GM23338 (cell line): ENCODE measurements around the gene C1orf216. TPM values are rescaled to one million over a fixed set of nuclear protein-coding genes. Genes with fewer than 3 reads are reported as not detected.

Source experiments
- ATAC-seq: fragments of 200-7000 bp; cut with Tn5 transposase; 3 replicates; pipeline ENCODE4 v1.9.1; 2020
- DNase-seq: peaks from one replicate; pipeline ENCODE4 v3.0.0-alpha.2; 2015; ENCODE audit warnings: low spot score
- H2AFZ ChIP-seq: fragments of 200-600 bp; sonication (generic); 2 replicates; pipeline ENCODE4 v1.8.0; 2016; ENCODE audit warnings: antibody characterized with exemption, mild to moderate bottlenecking, moderate library complexity
- H3F3A ChIP-seq: fragments of 200-600 bp; sonication (generic); replicated peaks from 2 replicates; pipeline ENCODE4 v1.8.0; 2017; ENCODE audit warnings: antibody characterized with exemption, mixed run types, low read depth
- H3K27ac ChIP-seq: fragments of 200-600 bp; sonication (generic); 2 replicates; pipeline ENCODE4 v1.6.1; 2016; ENCODE audit warnings: low read depth
- H3K27me3 ChIP-seq: fragments of 200-600 bp; sonication (generic); 2 replicates; pipeline ENCODE4 v1.8.0; 2016; ENCODE audit warnings: mild to moderate bottlenecking, mixed run types, moderate library complexity; ENCODE audit not compliant: insufficient read depth
- H3K36me3 ChIP-seq: fragments of 200-600 bp; sonication (generic); 2 replicates; pipeline ENCODE4 v1.8.0; 2016; ENCODE audit warnings: mild to moderate bottlenecking; ENCODE audit not compliant: insufficient read depth
- H3K4me1 ChIP-seq: fragments of 200-600 bp; sonication (generic); 2 replicates; pipeline ENCODE4 v1.8.0; 2016; ENCODE audit warnings: mild to moderate bottlenecking, moderate library complexity; ENCODE audit not compliant: insufficient read depth
- H3K4me2 ChIP-seq: fragments of 200-600 bp; sonication (generic); 2 replicates; pipeline ENCODE4 v1.7.1; 2017; ENCODE audit warnings: mixed run types
- H3K4me3 ChIP-seq: fragments of 200-600 bp; sonication (generic); 2 replicates; pipeline ENCODE4 v1.6.1; 2016; ENCODE audit warnings: mixed run types
- H3K79me2 ChIP-seq: fragments of 200-600 bp; sonication (generic); replicated peaks from 2 replicates; pipeline ENCODE4 v1.8.0; 2017; ENCODE audit warnings: mild to moderate bottlenecking; ENCODE audit not compliant: insufficient read depth
- H3K9me2 ChIP-seq: fragments of 200-600 bp; sonication (generic); 2 replicates; pipeline ENCODE4 v1.8.0; 2017; ENCODE audit not compliant: insufficient read depth
- H4K20me1 ChIP-seq: fragments of 200-600 bp; sonication (generic); replicated peaks from 2 replicates; pipeline ENCODE4 v1.8.0; 2017; ENCODE audit warnings: mild to moderate bottlenecking; ENCODE audit not compliant: insufficient read depth
- H3K27ac Mint-ChIP-seq: 2 replicates; pipeline ENCODE4 v1.8.0; 2020; ENCODE audit warnings: inconsistent platforms, mild to moderate bottlenecking, moderate library complexity, mixed read lengths
- H3K27me3 Mint-ChIP-seq: 3 replicates; pipeline ENCODE4 v1.8.0; 2022; ENCODE audit warnings: low read depth, mild to moderate bottlenecking, moderate library complexity, mixed read lengths, inconsistent platforms; ENCODE audit not compliant: insufficient read depth, poor library complexity
- H3K36me3 Mint-ChIP-seq: 3 replicates; pipeline ENCODE4 v1.8.0; 2021; ENCODE audit warnings: low read depth, mild to moderate bottlenecking, inconsistent platforms, moderate library complexity, mixed read lengths
- H3K4me1 Mint-ChIP-seq: 3 replicates; pipeline ENCODE4 v1.8.0; 2020; ENCODE audit warnings: mild to moderate bottlenecking, inconsistent platforms, mixed read lengths
- H3K4me3 Mint-ChIP-seq: 3 replicates; pipeline ENCODE4 v1.8.0; 2021; ENCODE audit warnings: moderate library complexity, mild to moderate bottlenecking, inconsistent platforms, mixed read lengths
- H3K9me3 Mint-ChIP-seq: 3 replicates; pipeline ENCODE4 v1.8.0; 2020; ENCODE audit warnings: moderate library complexity, mild to moderate bottlenecking, inconsistent platforms, mixed read lengths
- EZH2 ChIP-seq: fragments of 200-600 bp; sonication (generic); IDR thresholded peaks from one replicate; pipeline ENCODE4 v1.8.0; 2017; ENCODE audit warnings: antibody characterized with exemption, mild to moderate bottlenecking, low read depth; ENCODE audit not compliant: unreplicated experiment
- EZH2phosphoT487 ChIP-seq: fragments of 200-600 bp; sonication (generic); IDR thresholded peaks from one replicate; pipeline ENCODE4 v1.8.1; 2018; ENCODE audit warnings: antibody characterized with exemption; ENCODE audit not compliant: unreplicated experiment
- POLR2AphosphoS5 ChIP-seq: IDR thresholded peaks from 2 replicates; pipeline ENCODE4 v1.6.1; 2016; ENCODE audit warnings: antibody characterized with exemption, low read depth
- STAT1 ChIP-seq: IDR thresholded peaks from one replicate; pipeline ENCODE4 v1.6.1; 2016; ENCODE audit warnings: antibody characterized with exemption; ENCODE audit not compliant: unreplicated experiment
- ZNF114 ChIP-seq: fragments of 250-450 bp; sonication (Bioruptor Pico); IDR thresholded peaks from 2 replicates; pipeline ENCODE4 v1.5.0; 2020; ENCODE audit warnings: mild to moderate bottlenecking, moderate library complexity
- ZNF331 ChIP-seq: fragments of 250-450 bp; sonication (Bioruptor Pico); IDR thresholded peaks from 2 replicates; pipeline ENCODE4 v1.5.0; 2020; ENCODE audit warnings: low read depth, mild to moderate bottlenecking, moderate library complexity
- polyA plus RNA-seq: library from polyadenylated mRNA; unstranded; fragments of >200 nt; fragmentation: Nextera tagmentation; extraction: Ambion mirVana; gene quantifications from 2 replicates; pipeline ENCODE4 v1.2.1, GENCODE V29; 2016
- total RNA-seq: library from RNA; depleted of rRNA; stranded (reverse); fragments of >200 nt; shearing (Covaris generic); gene quantifications from 2 replicates; pipeline ENCODE4 v1.2.3, GENCODE V29; 2014
- TF ChIP-seq, protein P1 (sequence below): IDR thresholded peaks from one replicate; pipeline ENCODE4 v1.6.1; 2018; ENCODE audit warnings: antibody characterized with exemption; ENCODE audit not compliant: unreplicated experiment

Gene C1orf216
- total and polyA plus RNA-seq, 2 experiments from 2014 or later, result 4.7 to 21.5 TPM

DNA sequence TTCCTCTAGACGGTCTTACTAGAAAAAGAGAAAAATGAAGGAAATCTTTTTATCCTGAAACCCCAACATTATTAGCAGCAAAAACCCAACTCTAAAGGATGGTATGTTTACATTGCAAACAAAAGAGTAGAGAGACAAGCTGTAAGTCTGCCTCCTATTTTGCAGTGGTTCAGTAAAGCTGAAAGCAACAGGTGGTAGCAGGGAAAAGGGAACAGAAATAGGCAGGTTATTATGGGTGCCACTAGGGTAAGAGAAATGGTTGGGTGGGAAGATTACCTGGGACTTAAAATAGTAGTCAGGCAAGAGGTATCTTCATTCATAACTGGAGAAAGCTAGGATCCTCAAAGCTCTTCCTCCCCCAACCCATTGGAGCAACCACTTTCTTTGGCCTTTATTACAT lies 37.4 kb upstream of the C1orf216 start:
- Mint-ChIP-seq H3K36me3 (peaks cover 36% of the 10 kb centered on the region), H3K27ac (no peak overlapping the region)

DNA sequence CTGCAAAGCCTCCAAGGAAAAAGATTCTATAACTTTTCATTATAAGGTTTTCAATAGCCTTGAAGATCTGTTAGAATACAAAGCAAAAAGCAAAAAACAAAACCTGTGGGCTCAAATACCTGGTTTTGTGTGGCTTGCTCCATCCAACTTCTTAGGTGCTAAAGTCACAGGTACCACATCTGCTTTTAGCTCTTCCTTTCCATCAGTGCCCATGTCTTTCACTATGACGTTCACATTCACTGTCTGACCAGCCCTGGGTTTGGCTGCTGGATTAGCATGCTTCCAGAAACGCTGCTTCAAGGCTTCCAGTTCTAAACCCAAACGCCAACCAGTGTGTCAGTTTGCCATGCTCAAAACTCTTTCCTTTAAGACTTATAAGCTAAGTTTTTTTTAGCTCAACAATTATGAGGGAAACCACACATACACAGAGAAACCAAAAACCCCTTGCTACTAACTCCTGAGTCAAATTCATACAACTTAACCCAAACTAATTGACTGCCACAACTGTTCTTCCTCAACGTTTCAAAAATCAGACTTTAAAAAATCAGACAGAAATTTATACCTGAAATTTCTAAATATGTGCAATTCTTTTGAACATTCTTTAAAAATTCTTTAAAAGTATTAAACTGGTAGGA lies 35.1 kb upstream of the C1orf216 start:
- H3K4me2 ChIP-seq, result no peak overlapping the region
- Mint-ChIP-seq H3K9me3 (no peaks in the 10 kb centered on the region), H3K27ac (no peak overlapping the region), H3K4me1 (no peaks in the 10 kb centered on the region), H3K27me3 (no peaks in the 10 kb centered on the region), H3K36me3 (peaks cover 28% of the 10 kb centered on the region), H3K4me3 (no peak overlapping the region)
- no peaks in the 10 kb centered on the region; the same call in 1 of the 2 replicates for H3K79me2 ChIP-seq
- no peak for ATAC-seq
- H3K4me3 ChIP-seq, result no peak overlapping the region
- no peak for DNase-seq
- peaks cover 29% of the 10 kb centered on the region; the same call in 1 of the 2 replicates for H3K36me3 ChIP-seq
- no peak overlapping the region for H2AFZ ChIP-seq
- H3K27me3 ChIP-seq, result no peaks in the 10 kb centered on the region
- H4K20me1 ChIP-seq, result peaks cover 23% of the 10 kb centered on the region
- H3F3A ChIP-seq, result no peaks in the 10 kb centered on the region
- no peak overlapping the region for H3K27ac ChIP-seq
- H3K4me1 ChIP-seq, result no peaks in the 10 kb centered on the region
- no peaks in the 10 kb centered on the region for H3K9me2 ChIP-seq
- TF ChIP-seq ZNF331 (CRISPR knock-in tag) (no peak), ZNF114 (CRISPR knock-in tag) (no peak), EZH2phosphoT487 (no peak), EZH2 (no peak), STAT1 (no peak)
- TF ChIP-seq, protein P1, sequence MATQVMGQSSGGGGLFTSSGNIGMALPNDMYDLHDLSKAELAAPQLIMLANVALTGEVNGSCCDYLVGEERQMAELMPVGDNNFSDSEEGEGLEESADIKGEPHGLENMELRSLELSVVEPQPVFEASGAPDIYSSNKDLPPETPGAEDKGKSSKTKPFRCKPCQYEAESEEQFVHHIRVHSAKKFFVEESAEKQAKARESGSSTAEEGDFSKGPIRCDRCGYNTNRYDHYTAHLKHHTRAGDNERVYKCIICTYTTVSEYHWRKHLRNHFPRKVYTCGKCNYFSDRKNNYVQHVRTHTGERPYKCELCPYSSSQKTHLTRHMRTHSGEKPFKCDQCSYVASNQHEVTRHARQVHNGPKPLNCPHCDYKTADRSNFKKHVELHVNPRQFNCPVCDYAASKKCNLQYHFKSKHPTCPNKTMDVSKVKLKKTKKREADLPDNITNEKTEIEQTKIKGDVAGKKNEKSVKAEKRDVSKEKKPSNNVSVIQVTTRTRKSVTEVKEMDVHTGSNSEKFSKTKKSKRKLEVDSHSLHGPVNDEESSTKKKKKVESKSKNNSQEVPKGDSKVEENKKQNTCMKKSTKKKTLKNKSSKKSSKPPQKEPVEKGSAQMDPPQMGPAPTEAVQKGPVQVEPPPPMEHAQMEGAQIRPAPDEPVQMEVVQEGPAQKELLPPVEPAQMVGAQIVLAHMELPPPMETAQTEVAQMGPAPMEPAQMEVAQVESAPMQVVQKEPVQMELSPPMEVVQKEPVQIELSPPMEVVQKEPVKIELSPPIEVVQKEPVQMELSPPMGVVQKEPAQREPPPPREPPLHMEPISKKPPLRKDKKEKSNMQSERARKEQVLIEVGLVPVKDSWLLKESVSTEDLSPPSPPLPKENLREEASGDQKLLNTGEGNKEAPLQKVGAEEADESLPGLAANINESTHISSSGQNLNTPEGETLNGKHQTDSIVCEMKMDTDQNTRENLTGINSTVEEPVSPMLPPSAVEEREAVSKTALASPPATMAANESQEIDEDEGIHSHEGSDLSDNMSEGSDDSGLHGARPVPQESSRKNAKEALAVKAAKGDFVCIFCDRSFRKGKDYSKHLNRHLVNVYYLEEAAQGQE, result no peak

More for the DNA sequence above, 37.4 kb upstream of the C1orf216 start:
- Histone ChIP-seq H3K36me3 (peaks cover 28% of the 10 kb centered on the region), H3K4me3 (no peak overlapping the region), H4K20me1 (peaks cover 27% of the 10 kb centered on the region), H3K79me2 (no peaks in the 10 kb centered on the region; the same call in 1 of the 2 replicates), H3K27me3 (no peaks in the 10 kb centered on the region), H3F3A (no peaks in the 10 kb centered on the region), H3K9me2 (no peaks in the 10 kb centered on the region), H3K4me2 (no peak overlapping the region), H3K27ac (no peak overlapping the region), H2AFZ (no peak overlapping the region), H3K4me1 (no peaks in the 10 kb centered on the region)
- no peaks in the 10 kb centered on the region for H3K9me3 Mint-ChIP-seq
- ATAC-seq (no peak), DNase-seq (no peak)
- H3K4me1 Mint-ChIP-seq, result no peaks in the 10 kb centered on the region
- no peaks in the 10 kb centered on the region for H3K27me3 Mint-ChIP-seq
- TF ChIP-seq STAT1 (no peak), POLR2AphosphoS5 (no peak), ZNF114 (CRISPR knock-in tag) (no peak)
- TF ChIP-seq, protein P1, result no peak
- H3K4me3 Mint-ChIP-seq, result no peak overlapping the region
